ENCODE data around the gene ASS1. TPM values are rescaled to one million over a fixed set of nuclear protein-coding genes. Genes with fewer than 3 reads are reported as not detected.

Gene ASS1
- total and polyA plus RNA-seq, 2 donors (not counting 1 experiment from before 2014, with no cell fraction given), result 0.30 to 0.44 TPM

GRCh38 chr9:130544364-130544763, 99.6 kb downstream of the ASS1 start:
- Histone ChIP-seq H3K27ac (ENCODE audit: low read length in 2 of 2) (no peak overlapping the region), H2AFZ (ENCODE audit: insufficient read depth, low read depth, low read length, poor library complexity, severe bottlenecking) (no peak overlapping the region), H3K9me3 (ENCODE audit: control extremely low read depth in 1 of 3, control insufficient read depth in 2 of 3, insufficient read depth in 1 of 3, low read length in 2 of 3) (peaks cover 0 to 9% (median 5%) of the 10 kb centered on the region in 3 donors), H3K9ac (ENCODE audit: low read length) (no peak overlapping the region), H3K4me2 (replicated peaks; ENCODE audit: low read depth, low read length, poor library complexity, severe bottlenecking) (no peak overlapping the region), H3K4me1 (ENCODE audit: control insufficient read depth in 2 of 2, insufficient read depth in 2 of 2, low read length in 2 of 2) (no peaks in the 10 kb centered on the region), H3K36me3 (replicated peaks in 1 of 2; ENCODE audit: control extremely low read depth in 1 of 2, control insufficient read depth in 1 of 2, extremely low read depth in 1 of 2, insufficient read depth in 2 of 2, low read length in 1 of 2) (no peaks in the 10 kb centered on the region), H3K79me2 (ENCODE audit: control insufficient read depth, insufficient read depth, low read length) (no peaks in the 10 kb centered on the region), H4K20me1 (ENCODE audit: control insufficient read depth, insufficient read depth, low read length, poor library complexity, severe bottlenecking) (no peaks in the 10 kb centered on the region), H3K4me3 (ENCODE audit: control extremely low read depth in 1 of 5, extremely low read depth in 1 of 5, insufficient read depth in 1 of 5, low read depth in 2 of 5, low read length in 4 of 5) (no peak overlapping the region), H3K27me3 (replicated peaks in 1 of 4; ENCODE audit: control extremely low read depth in 1 of 4, control insufficient read depth in 3 of 4, insufficient read depth in 4 of 4, low read length in 3 of 4) (peaks cover 0 to 17% (median 0%) of the 10 kb centered on the region in 4 experiments)
- 58% methylated on average over 3 of the region's 9 CpGs for WGBS (ENCODE audit: insufficient coverage)
- H3K9me3 Mint-ChIP-seq (ENCODE audit: insufficient read depth), result peaks cover 2% of the 10 kb centered on the region
- no peaks in the 10 kb centered on the region for H3K4me1 Mint-ChIP-seq
- no peak overlapping the region for H3K4me3 Mint-ChIP-seq
- ChIA-PET CTCF (no interaction called here), POLR2A (interaction anchor here (0.6 kb wide), 1 partner anchor 228 kb away, joined by 4 read pairs; no protein-coding TSS in a partner anchor)
- TF ChIP-seq EZH2 (IDR thresholded peaks at IDR 0.05; ENCODE audit: borderline replicate concordance, insufficient read depth, low read depth, low read length, poor library complexity, severe bottlenecking), result no peak
- no peak for TF ChIP-seq CTCF (IDR thresholded peaks at IDR 0.05)
- no peak for ATAC-seq (ENCODE audit: low read depth)
- intact Hi-C loops (cut with micrococcal nuclease), result no loop called here
- H3K27ac Mint-ChIP-seq, result no peak overlapping the region
- H3K27me3 Mint-ChIP-seq, result peaks cover 35% of the 10 kb centered on the region
- DNase-seq, result no peak

- DNase-seq, result no peak
- no peak for ATAC-seq (ENCODE audit: low read depth)
- Histone ChIP-seq H4K20me1 (ENCODE audit: control insufficient read depth, insufficient read depth, low read length, poor library complexity, severe bottlenecking) (no peaks in the 10 kb centered on the region), H3K36me3 (replicated peaks in 1 of 2; ENCODE audit: control extremely low read depth in 1 of 2, control insufficient read depth in 1 of 2, extremely low read depth in 1 of 2, insufficient read depth in 2 of 2, low read length in 1 of 2) (no peaks in the 10 kb centered on the region), H3K79me2 (ENCODE audit: control insufficient read depth, insufficient read depth, low read length) (no peaks in the 10 kb centered on the region), H3K27me3 (replicated peaks in 1 of 4; ENCODE audit: control extremely low read depth in 1 of 4, control insufficient read depth in 3 of 4, insufficient read depth in 4 of 4, low read length in 3 of 4) (peaks cover 0 to 3% (median 0%) of the 10 kb centered on the region in 4 experiments), H3K27ac (ENCODE audit: low read length in 2 of 2) (no peak overlapping the region), H2AFZ (ENCODE audit: insufficient read depth, low read depth, low read length, poor library complexity, severe bottlenecking) (no peak overlapping the region), H3K9me3 (ENCODE audit: control extremely low read depth in 1 of 3, control insufficient read depth in 2 of 3, insufficient read depth in 1 of 3, low read length in 2 of 3) (peaks cover 0 to 26% (median 5%) of the 10 kb centered on the region in 3 donors), H3K9ac (ENCODE audit: low read length) (no peak overlapping the region), H3K4me1 (ENCODE audit: control insufficient read depth in 2 of 2, insufficient read depth in 2 of 2, low read length in 2 of 2) (no peaks in the 10 kb centered on the region), H3K4me2 (replicated peaks; ENCODE audit: low read depth, low read length, poor library complexity, severe bottlenecking) (no peak overlapping the region), H3K4me3 (ENCODE audit: control extremely low read depth in 1 of 5, extremely low read depth in 1 of 5, insufficient read depth in 1 of 5, low read depth in 2 of 5, low read length in 4 of 5) (no peak overlapping the region)
- Mint-ChIP-seq H3K4me1 (no peaks in the 10 kb centered on the region), H3K27me3 (peaks cover 23% of the 10 kb centered on the region), H3K27ac (no peak overlapping the region), H3K4me3 (no peak overlapping the region), H3K9me3 (ENCODE audit: insufficient read depth) (peaks cover 2% of the 10 kb centered on the region)
- ChIA-PET POLR2A (no interaction called here), CTCF (no interaction called here)
- 72% methylated on average over 3 of the region's 6 CpGs for WGBS (ENCODE audit: insufficient coverage)
- intact Hi-C loops (cut with micrococcal nuclease), result no loop called here
- TF ChIP-seq CTCF (IDR thresholded peaks at IDR 0.05) (no peak), EZH2 (IDR thresholded peaks at IDR 0.05; ENCODE audit: borderline replicate concordance, insufficient read depth, low read depth, low read length, poor library complexity, severe bottlenecking) (no peak)
These were observed 103.3 kb downstream of the ASS1 start for GRCh38 chr9:130548103-130548502.
